Activated CD4-positive, CD25-positive, alpha-beta regulatory T cell (primary cell): Measurements from ENCODE around the gene SV2A.
"Not testable (repeated sequence)": the region's sequence is repeated elsewhere in the genome, so short reads cannot be mapped to it uniquely, and the experiment has no call there.

Experiments
- DNase-seq, 4 experiments: peaks; one replicate each; lab custom pipeline; 2025; lab: John Stamatoyannopoulos, UW

Gene SV2A

GRCh38 chr1:149917571-149918144 is at the start of gene SV2A:
Gene SV2A, minus strand, starts transcription at chr1:149917844. Its CDS starts 4,004 bp downstream, at chr1:149913840.
- peak in 2 of 4 experiments; percentile 5 to 11 for DNase-seq

GRCh38 chr1:149967041-149967440 is 49.4 kb upstream of the SV2A start:
- DNase-seq = no peak

GRCh38 chr1:149966405-149966804 is 48.8 kb upstream of the SV2A start:
- no peak for DNase-seq

DNA sequence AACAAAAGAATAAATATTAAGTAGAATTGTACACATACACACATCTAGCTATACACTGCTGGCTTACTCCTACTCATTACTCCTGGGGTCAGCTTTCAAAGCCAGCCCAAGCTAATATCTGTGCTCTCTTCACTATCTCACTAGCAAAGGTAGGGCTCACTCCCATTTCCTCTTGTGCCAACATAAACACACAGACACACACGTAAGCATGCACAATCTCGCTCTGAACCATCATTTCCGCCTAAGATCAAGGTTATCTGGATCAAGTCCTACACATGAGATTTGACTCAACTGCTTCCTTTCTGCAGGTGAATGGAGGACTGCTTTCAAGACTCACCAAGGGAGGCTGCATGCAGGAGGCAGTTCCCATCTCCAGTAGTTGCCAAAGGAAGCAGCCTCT is 47.8 kb upstream of the SV2A start:
- no peak for DNase-seq

GRCh38 chr1:149963358-149963757 is 45.7 kb upstream of the SV2A start:
- DNase-seq = no peak

DNA sequence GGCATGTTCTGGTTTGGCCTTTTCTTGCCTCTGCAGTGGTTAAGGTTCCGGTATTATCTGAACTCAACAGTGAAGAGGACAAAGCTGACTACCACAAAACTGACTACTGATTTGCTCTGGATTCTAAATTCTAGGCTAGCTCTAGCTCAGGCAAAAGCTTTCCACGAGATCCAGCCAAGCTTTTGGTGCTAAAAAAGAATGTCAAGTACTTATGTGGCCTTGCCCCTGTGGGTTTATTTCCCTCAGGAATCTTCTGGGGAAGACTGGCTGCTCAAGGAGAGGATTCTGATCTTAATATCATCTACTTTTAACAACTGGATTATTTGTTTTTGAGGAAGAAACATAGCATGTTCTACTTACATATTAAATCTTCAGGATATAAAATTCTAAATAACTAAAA is 45.1 kb upstream of the SV2A start:
- DNase-seq = no peak

GRCh38 chr1:149962039-149962647 is 44.5 kb upstream of the SV2A start:
- DNase-seq = no peak

DNA sequence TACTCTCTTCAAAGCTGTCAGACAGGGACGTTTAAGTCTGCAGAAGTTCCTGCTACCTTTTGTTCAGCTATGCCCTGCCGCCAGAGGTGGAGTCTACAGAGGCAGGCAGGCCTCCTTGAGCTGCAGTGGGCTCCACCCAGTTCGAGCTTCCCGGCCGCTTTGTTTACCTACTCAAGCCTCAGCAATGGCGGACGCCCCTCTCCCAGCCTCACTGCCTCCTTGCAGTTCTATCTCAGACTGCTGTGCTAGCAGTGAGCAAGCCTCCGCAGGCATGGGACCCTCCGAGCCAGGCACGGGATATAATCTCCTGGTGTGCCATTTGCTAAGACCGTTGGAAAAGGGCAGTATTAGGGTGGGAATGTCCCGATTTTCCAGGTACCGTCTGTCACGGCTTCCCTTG is 39.9 kb upstream of the SV2A start:
- not testable (repeated sequence) for DNase-seq

DNA sequence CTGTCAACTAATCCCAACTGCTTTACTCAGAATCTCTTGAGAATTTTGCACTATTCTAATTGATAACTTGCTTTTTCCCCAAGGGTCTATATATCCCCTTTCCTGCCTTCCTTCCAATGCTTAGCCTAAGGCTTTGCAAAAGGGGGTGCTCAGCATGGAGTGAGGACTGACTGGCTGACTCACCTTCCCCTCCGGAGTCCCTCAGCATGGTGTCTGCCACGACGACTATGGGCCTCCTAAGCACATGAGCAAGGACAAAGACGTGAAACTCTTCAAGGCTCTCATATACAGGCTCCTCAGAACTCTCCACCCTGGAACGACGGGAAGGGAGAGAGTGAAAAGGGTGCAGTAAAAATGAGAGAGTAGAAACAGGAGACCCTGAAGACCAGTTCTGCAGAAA is 32.3 kb upstream of the SV2A start:
- no peak for DNase-seq

DNA sequence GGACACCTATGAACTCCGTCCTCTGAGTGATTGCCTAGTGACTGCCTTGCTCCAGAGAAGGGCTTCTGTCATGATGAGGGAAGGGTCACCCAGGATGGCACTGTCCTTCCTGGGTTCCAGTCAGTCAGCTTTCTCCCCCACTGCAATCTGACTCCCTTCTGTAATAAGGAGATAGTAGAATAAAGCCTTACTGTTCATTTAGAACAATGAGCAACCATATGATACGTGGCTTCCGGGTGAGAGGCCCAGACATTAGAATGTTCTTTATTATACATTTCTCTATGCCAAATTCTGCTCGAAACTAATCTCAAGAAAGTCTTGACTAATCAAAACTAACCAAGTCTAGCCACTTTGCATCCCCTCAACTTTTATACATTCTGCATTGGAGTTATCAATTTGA is 27.6 kb upstream of the SV2A start:
- DNase-seq = no peak

DNA sequence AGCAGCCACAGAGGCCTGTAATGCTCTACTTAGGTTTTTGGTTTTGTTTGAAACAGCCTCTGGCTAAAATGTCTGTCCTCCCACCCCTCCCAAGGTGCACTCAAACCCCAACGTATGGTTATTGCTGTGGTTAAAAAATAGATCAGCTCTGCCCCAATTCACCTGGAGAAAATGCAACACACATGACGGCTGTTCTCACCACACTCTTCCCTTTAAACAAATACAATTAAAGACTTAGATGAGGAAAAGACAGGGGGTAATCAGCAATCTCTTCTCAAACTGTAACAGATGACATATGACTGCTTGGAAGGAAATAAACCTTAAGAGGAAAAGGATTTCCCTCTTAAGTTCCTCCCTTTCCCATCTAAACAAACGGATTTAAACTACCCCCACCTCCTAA is 25.2 kb upstream of the SV2A start:
- no peak for DNase-seq

DNA sequence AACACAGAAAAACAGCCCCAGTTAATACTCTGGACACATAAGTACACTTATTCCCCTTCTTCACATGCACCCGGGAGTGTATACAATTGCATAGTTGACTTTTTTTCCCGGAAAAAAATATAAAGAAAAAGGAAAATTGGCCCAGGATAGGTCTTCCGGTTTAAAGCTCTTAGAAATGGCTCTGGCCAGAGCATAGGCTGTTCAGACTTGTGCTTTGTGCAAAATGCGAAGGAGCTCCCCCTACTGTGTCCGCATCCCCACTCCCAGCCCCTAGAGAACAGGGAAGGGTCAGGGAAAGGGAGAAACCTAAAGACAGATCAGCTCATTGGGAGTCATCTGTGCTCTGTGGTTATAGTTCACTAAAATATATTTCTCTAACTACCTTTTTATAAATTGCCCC is 24.6 kb upstream of the SV2A start:
- no peak for DNase-seq

- no peak for DNase-seq
These were observed 22.8 kb upstream of the SV2A start for GRCh38 chr1:149940427-149940826.

GRCh38 chr1:149938668-149939003 is 21.0 kb upstream of the SV2A start:
- DNase-seq = not testable (repeated sequence)

- no peak for DNase-seq
These were observed 20.1 kb upstream of the SV2A start for GRCh38 chr1:149937759-149938158.

- no peak for DNase-seq
These were observed 19.5 kb upstream of the SV2A start for GRCh38 chr1:149936992-149937705.

GRCh38 chr1:149936170-149936991 is 18.7 kb upstream of the SV2A start, which contains the start of gene MTMR11:
Gene MTMR11, minus strand, starts transcription at chr1:149936879. Its CDS starts 232 bp downstream, at chr1:149936647.
- no peak for DNase-seq

DNA sequence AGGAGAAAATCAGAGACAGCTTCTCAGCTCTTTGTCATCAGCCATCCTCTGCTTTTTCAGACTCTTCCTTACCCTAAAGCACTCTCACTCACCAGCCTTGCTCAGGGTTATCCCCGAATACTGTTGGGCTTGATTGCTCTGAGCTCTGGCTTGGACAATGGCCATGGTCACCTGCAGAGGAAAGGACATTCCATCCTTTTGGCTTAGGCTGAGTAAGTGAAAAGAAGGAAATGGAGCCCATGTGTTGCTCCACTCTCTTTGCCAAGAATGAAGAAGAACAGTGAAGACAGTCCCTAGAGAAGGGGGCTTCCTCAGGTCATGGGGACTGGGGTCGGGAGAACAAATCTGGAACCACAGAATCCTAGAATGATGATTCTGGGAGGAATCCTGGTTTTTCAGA is 16.7 kb upstream of the SV2A start:
- no peak for DNase-seq

DNA sequence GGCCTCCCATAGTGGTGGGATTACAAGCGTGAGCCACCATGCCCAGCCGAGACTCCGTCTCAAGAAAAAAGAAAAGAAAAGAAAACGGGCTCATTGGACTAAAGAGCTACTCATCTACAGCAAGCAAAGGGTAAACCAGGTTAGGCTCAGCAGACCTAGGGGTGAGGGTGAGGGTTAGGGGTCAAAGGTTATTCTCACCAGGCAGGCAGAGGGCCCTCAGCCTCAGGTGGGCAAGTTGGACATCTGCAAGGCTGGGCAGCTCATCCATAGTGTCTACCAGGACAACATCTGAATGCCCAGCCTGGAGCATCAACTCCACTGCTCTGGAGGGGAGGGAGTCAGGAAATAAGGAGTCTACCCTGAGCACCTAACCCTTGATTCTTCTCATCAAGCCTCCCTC is 15.6 kb upstream of the SV2A start:
- DNase-seq = no peak

GRCh38 chr1:149932474-149932873 is 14.8 kb upstream of the SV2A start:
- no peak for DNase-seq

GRCh38 chr1:149931212-149931790 is 13.7 kb upstream of the SV2A start:
- no peak for DNase-seq

GRCh38 chr1:149929856-149930255 is 12.2 kb upstream of the SV2A start:
- DNase-seq = no peak
